ENCODE results near the gene NEDD4L. TPM values are rescaled to one million over a fixed set of nuclear protein-coding genes. Genes with fewer than 3 reads are reported as not detected.

Gene NEDD4L
- total and polyA plus RNA-seq, 4 donors, result 10.2 to 20.3 (median 13.2) TPM

GRCh38 chr18:58231930-58232329, 187.9 kb downstream of the NEDD4L start:
- TF ChIP-seq GABPA (IDR thresholded peaks at IDR 0.05 in 1 of 2, conservative IDR thresholded peaks at IDR 0.05 in 1 of 2) (no peak), JUND (IDR thresholded peaks at IDR 0.05) (no peak), YY1 (IDR thresholded peaks at IDR 0.05) (no peak), RAD21 (IDR thresholded peaks at IDR 0.05) (peak; percentile 69 to 77), MAX (IDR thresholded peaks at IDR 0.05) (peak; percentile 48), SP1 (IDR thresholded peaks at IDR 0.05) (no peak), EGR1 (IDR thresholded peaks at IDR 0.05; ENCODE audit: low read depth in 2 of 2) (no peak)
- TF ChIP-seq, protein P1, sequence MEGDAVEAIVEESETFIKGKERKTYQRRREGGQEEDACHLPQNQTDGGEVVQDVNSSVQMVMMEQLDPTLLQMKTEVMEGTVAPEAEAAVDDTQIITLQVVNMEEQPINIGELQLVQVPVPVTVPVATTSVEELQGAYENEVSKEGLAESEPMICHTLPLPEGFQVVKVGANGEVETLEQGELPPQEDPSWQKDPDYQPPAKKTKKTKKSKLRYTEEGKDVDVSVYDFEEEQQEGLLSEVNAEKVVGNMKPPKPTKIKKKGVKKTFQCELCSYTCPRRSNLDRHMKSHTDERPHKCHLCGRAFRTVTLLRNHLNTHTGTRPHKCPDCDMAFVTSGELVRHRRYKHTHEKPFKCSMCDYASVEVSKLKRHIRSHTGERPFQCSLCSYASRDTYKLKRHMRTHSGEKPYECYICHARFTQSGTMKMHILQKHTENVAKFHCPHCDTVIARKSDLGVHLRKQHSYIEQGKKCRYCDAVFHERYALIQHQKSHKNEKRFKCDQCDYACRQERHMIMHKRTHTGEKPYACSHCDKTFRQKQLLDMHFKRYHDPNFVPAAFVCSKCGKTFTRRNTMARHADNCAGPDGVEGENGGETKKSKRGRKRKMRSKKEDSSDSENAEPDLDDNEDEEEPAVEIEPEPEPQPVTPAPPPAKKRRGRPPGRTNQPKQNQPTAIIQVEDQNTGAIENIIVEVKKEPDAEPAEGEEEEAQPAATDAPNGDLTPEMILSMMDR (IDR thresholded peaks at IDR 0.05; ENCODE audit: low read depth, low read length, missing input control), result peak; percentile 33
- DNase-seq (ENCODE audit: low spot score), result no peak
- peak overlapping the region in 1 of 2 donors; percentile 48 for H3K9ac ChIP-seq (ENCODE audit: low read depth in 1 of 2, low read length in 2 of 2)
- peaks cover 8 to 42% (median 21%) of the 10 kb centered on the region in 4 donors for H3K4me1 ChIP-seq (ENCODE audit: control insufficient read depth in 4 of 4, insufficient read depth in 4 of 4, low read length in 3 of 4)
- H3K36me3 ChIP-seq (ENCODE audit: control insufficient read depth in 4 of 4, insufficient read depth in 3 of 4, low read depth in 1 of 4, low read length in 3 of 4), result no peaks in the 10 kb centered on the region
- peak overlapping the region; percentile 45 to 53 for H3K27ac ChIP-seq (ENCODE audit: low read depth in 1 of 2, low read length in 2 of 2)
- H3K27me3 ChIP-seq (ENCODE audit: control insufficient read depth in 4 of 4, insufficient read depth in 4 of 4, low read length in 3 of 4), result no peaks in the 10 kb centered on the region
- no peak overlapping the region for H3K4me3 ChIP-seq (ENCODE audit: low read depth in 1 of 3, low read length in 3 of 3)
- no peaks in the 10 kb centered on the region for H3K9me3 ChIP-seq (ENCODE audit: control insufficient read depth in 4 of 4, low read length in 3 of 4)
- 27% methylated on average over 2 of the region's 2 CpGs for WGBS

DNA sequence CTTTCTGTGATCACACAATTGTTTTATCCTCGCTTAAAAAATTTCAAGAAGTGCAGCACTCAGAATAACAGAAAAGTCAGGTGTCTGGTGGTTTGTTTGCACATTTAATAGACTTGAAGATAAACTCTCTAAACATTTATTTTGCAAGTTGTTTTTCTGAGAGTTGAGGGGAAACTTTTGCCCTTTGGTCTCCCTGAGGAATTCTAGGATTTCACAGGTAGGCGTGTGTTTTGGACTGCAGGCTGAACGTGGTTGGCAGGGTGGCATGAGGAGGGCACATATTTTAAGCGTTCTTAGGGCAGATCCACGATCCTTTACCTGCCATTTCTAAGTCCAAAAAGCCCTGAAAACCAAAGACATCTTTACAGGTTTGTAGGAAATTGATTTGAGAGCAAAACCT, 188.6 kb downstream of the NEDD4L start:
- TF ChIP-seq TAF1 (conservative IDR thresholded peaks at IDR 0.05) (no peak), HNF4G (IDR thresholded peaks at IDR 0.05) (peak; percentile 60), HNF4A (conservative IDR thresholded peaks at IDR 0.05) (peak; percentile 80 to 81), JUND (IDR thresholded peaks at IDR 0.05) (peak in 1 of 2 donors; percentile 65), ATF3 (IDR thresholded peaks at IDR 0.05) (no peak), RXRA (IDR thresholded peaks at IDR 0.05) (peak; percentile 71 to 83), SP1 (IDR thresholded peaks at IDR 0.05) (peak; percentile 66), EGR1 (IDR thresholded peaks at IDR 0.05; ENCODE audit: low read depth in 2 of 2) (no peak), FOXA1 (IDR thresholded peaks at IDR 0.05) (no peak), RAD21 (IDR thresholded peaks at IDR 0.05) (peak; percentile 20 to 33), MAX (IDR thresholded peaks at IDR 0.05) (peak; percentile 24), NR2F2 (IDR thresholded peaks at IDR 0.05) (peak; percentile 15), GABPA (IDR thresholded peaks at IDR 0.05 in 1 of 2, conservative IDR thresholded peaks at IDR 0.05 in 1 of 2) (no peak), FOXA2 (IDR thresholded peaks at IDR 0.05) (no peak), ZBTB33 (IDR thresholded peaks at IDR 0.05) (peak; percentile 10), YY1 (IDR thresholded peaks at IDR 0.05) (peak; percentile 34)
- TF ChIP-seq, protein P2, sequence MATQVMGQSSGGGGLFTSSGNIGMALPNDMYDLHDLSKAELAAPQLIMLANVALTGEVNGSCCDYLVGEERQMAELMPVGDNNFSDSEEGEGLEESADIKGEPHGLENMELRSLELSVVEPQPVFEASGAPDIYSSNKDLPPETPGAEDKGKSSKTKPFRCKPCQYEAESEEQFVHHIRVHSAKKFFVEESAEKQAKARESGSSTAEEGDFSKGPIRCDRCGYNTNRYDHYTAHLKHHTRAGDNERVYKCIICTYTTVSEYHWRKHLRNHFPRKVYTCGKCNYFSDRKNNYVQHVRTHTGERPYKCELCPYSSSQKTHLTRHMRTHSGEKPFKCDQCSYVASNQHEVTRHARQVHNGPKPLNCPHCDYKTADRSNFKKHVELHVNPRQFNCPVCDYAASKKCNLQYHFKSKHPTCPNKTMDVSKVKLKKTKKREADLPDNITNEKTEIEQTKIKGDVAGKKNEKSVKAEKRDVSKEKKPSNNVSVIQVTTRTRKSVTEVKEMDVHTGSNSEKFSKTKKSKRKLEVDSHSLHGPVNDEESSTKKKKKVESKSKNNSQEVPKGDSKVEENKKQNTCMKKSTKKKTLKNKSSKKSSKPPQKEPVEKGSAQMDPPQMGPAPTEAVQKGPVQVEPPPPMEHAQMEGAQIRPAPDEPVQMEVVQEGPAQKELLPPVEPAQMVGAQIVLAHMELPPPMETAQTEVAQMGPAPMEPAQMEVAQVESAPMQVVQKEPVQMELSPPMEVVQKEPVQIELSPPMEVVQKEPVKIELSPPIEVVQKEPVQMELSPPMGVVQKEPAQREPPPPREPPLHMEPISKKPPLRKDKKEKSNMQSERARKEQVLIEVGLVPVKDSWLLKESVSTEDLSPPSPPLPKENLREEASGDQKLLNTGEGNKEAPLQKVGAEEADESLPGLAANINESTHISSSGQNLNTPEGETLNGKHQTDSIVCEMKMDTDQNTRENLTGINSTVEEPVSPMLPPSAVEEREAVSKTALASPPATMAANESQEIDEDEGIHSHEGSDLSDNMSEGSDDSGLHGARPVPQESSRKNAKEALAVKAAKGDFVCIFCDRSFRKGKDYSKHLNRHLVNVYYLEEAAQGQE (IDR thresholded peaks at IDR 0.05), result peak; percentile 36
- TF ChIP-seq, protein P1 (IDR thresholded peaks at IDR 0.05; ENCODE audit: low read depth, low read length, missing input control), result no peak
- DNase-seq (ENCODE audit: low spot score), result no peak
- no peak overlapping the region for H3K4me3 ChIP-seq (ENCODE audit: low read depth in 1 of 3, low read length in 3 of 3)
- no peaks in the 10 kb centered on the region for H3K36me3 ChIP-seq (ENCODE audit: control insufficient read depth in 4 of 4, insufficient read depth in 3 of 4, low read depth in 1 of 4, low read length in 3 of 4)
- peak overlapping the region in 1 of 2 donors; percentile 48 for H3K9ac ChIP-seq (ENCODE audit: low read depth in 1 of 2, low read length in 2 of 2)
- H3K27ac ChIP-seq (ENCODE audit: low read depth in 1 of 2, low read length in 2 of 2), result peak overlapping the region; percentile 45 to 53
- peaks cover 8 to 42% (median 21%) of the 10 kb centered on the region in 4 donors for H3K4me1 ChIP-seq (ENCODE audit: control insufficient read depth in 4 of 4, insufficient read depth in 4 of 4, low read length in 3 of 4)
- no peaks in the 10 kb centered on the region for H3K27me3 ChIP-seq (ENCODE audit: control insufficient read depth in 4 of 4, insufficient read depth in 4 of 4, low read length in 3 of 4)
- 34% methylated on average over 5 of the region's 5 CpGs for WGBS
- no peaks in the 10 kb centered on the region for H3K9me3 ChIP-seq (ENCODE audit: control insufficient read depth in 4 of 4, low read length in 3 of 4)

Data from liver (tissue), 9 donors.